Measurements from ENCODE around the gene MAML1.

Gene MAML1

DNA sequence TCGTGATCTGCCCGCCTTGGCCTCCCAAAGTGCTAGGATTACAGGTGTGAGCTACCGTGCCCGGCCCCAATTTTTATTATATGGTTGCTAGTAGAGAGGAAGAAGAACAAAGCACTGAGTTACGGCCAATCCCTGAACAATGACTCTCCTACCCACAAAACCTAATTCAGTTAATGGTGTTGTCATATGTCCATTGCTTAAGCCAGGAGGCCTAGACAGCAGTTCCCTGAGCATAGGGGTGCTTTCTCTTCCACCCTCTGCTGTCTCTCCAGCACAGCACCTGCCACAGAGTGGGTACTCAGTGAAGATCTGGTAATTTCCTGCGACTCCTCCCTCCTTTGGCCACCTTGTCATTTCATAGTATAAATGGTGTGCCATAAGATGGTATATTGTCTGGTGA is 39.7 kb downstream of the MAML1 start:
- TF ChIP-seq CTCF (IDR thresholded peaks at IDR 0.05): no peak
- H3K9me3 Mint-ChIP-seq: no peaks in the 10 kb centered on the region
- peaks cover 83% of the 10 kb centered on the region for H3K36me3 Mint-ChIP-seq (ENCODE audit: low read depth)
- H3K4me1 Mint-ChIP-seq: no peaks in the 10 kb centered on the region
- H3K27me3 Mint-ChIP-seq (ENCODE audit: low read depth, poor library complexity): no peaks in the 10 kb centered on the region
- DNase-seq: no peak
- peak overlapping the region; percentile 68 for H3K27ac Mint-ChIP-seq
- no peak overlapping the region for H3K4me3 Mint-ChIP-seq

DNA sequence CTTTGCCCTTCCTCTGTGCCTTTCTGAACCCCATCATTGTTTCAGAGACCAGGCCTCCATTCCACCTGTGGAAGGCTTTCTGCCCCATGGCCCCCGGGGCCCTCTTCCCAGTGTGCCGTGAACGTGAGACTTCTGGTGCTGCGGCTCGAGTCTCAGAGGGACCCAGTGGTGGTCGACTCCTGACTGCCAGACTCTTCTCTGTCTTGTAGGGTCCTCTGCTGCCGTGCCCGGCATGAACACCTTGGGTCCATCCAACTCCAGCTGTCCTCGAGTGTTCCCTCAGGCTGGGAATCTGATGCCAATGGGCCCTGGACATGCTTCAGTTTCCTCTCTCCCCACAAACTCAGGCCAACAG is 41.0 kb downstream of the MAML1 start:
- DNase-seq: no peak
- Mint-ChIP-seq H3K27ac (no peak overlapping the region), H3K4me1 (no peaks in the 10 kb centered on the region), H3K27me3 (ENCODE audit: low read depth, poor library complexity) (no peaks in the 10 kb centered on the region), H3K9me3 (no peaks in the 10 kb centered on the region), H3K36me3 (ENCODE audit: low read depth) (peaks cover 87% of the 10 kb centered on the region), H3K4me3 (no peak overlapping the region)
- no peak for TF ChIP-seq CTCF (IDR thresholded peaks at IDR 0.05)

DNA sequence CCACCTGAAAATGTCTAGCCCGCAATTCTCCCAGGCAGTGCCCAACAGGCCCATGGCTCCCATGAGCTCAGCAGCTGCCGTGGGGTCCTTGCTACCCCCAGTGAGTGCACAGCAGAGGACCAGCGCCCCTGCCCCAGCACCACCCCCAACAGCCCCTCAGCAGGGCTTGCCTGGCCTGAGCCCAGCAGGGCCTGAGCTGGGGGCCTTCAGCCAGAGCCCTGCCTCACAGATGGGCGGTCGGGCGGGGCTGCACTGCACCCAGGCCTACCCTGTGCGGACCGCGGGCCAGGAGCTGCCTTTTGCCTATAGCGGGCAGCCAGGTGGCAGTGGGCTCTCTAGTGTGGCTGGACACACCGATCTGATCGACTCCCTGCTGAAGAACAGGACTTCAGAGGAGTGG is 41.8 kb downstream of the MAML1 start:
- H3K9me3 Mint-ChIP-seq: no peaks in the 10 kb centered on the region
- no peak for DNase-seq
- no peak overlapping the region for H3K4me3 Mint-ChIP-seq
- no peak for TF ChIP-seq CTCF (IDR thresholded peaks at IDR 0.05)
- H3K4me1 Mint-ChIP-seq: no peaks in the 10 kb centered on the region
- no peak overlapping the region for H3K27ac Mint-ChIP-seq
- peaks cover 3% of the 10 kb centered on the region for H3K27me3 Mint-ChIP-seq (ENCODE audit: low read depth, poor library complexity)
- H3K36me3 Mint-ChIP-seq (ENCODE audit: low read depth): peaks cover 85% of the 10 kb centered on the region

DNA sequence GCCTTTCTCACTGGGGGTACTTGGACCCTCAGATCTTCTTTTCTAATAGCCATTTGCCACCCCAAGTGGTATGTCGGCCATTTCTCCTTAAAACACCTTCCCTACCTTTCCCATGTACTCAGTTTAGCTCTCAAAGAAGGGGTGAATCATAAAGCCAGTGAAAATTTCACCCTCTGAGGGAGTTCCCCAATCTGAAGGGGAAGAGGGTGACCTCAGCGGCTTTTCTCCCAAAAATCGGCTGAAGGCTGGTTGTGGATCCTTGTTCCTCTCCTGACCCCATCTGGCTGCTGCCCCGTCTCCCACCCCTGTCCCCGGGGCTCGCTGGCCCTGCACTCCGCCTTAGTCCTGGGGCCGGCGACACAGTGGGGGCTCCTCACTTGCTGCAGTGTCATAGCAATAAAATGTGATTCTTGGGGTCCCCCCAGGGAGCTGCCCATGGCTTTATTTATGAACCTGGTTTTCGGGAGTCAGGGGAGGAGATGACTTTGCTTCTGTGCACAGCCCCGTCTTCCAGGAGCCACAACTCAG is 43.9 kb downstream of the MAML1 start:
- no peak overlapping the region for H3K27ac Mint-ChIP-seq
- H3K4me3 Mint-ChIP-seq: no peak overlapping the region
- no peaks in the 10 kb centered on the region for H3K4me1 Mint-ChIP-seq
- H3K27me3 Mint-ChIP-seq (ENCODE audit: low read depth, poor library complexity): peaks cover 4% of the 10 kb centered on the region
- DNase-seq: no peak
- no peaks in the 10 kb centered on the region for H3K9me3 Mint-ChIP-seq
- peaks cover 84% of the 10 kb centered on the region for H3K36me3 Mint-ChIP-seq (ENCODE audit: low read depth)
- TF ChIP-seq CTCF (IDR thresholded peaks at IDR 0.05): no peak

GRCh38 chr5:179777456-179777855 is 44.8 kb downstream of the MAML1 start:
- Mint-ChIP-seq H3K36me3 (ENCODE audit: low read depth) (peaks cover 83% of the 10 kb centered on the region), H3K27ac (peak overlapping the region; percentile 89), H3K27me3 (ENCODE audit: low read depth, poor library complexity) (peaks cover 6% of the 10 kb centered on the region), H3K4me1 (peaks cover 3% of the 10 kb centered on the region), H3K4me3 (no peak overlapping the region), H3K9me3 (no peaks in the 10 kb centered on the region)
- no peak for DNase-seq
- TF ChIP-seq CTCF (IDR thresholded peaks at IDR 0.05): no peak

DNA sequence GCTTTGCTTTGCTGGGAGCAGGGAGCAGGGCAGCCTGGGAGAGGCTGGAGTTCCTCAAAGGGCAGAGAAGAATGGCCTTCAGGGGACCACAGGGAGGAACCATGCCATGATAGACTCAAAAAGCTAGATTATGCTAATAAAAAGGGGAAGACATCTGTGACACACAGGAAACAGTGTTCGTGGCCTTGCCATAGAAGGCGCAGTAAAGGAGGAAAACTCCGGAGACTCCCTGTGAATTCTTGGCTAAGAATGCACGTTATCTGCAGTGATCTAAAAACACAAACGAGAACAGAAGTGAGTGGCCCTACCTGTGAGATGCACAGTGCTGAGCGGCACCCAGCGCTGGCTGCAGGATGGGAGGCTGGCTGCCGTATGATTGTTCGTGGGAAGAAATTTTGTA is 45.3 kb downstream of the MAML1 start:
- Mint-ChIP-seq H3K36me3 (ENCODE audit: low read depth) (peaks cover 83% of the 10 kb centered on the region), H3K27me3 (ENCODE audit: low read depth, poor library complexity) (peaks cover 6% of the 10 kb centered on the region), H3K27ac (peak overlapping the region; percentile 89), H3K4me1 (peaks cover 7% of the 10 kb centered on the region), H3K4me3 (no peak overlapping the region), H3K9me3 (no peaks in the 10 kb centered on the region)
- TF ChIP-seq CTCF (IDR thresholded peaks at IDR 0.05): no peak
- DNase-seq: no peak
